ENCODE data around the gene ACOX1. TPM values are rescaled to one million over a fixed set of nuclear protein-coding genes. Genes with fewer than 3 reads are reported as not detected.

ACOX1 gene
- total and polyA plus RNA-seq, 2 of the 13 experiments (the other 11 are each of a cell fraction or from before 2014, with no cell fraction given) = 86.4 to 120 TPM

DNA sequence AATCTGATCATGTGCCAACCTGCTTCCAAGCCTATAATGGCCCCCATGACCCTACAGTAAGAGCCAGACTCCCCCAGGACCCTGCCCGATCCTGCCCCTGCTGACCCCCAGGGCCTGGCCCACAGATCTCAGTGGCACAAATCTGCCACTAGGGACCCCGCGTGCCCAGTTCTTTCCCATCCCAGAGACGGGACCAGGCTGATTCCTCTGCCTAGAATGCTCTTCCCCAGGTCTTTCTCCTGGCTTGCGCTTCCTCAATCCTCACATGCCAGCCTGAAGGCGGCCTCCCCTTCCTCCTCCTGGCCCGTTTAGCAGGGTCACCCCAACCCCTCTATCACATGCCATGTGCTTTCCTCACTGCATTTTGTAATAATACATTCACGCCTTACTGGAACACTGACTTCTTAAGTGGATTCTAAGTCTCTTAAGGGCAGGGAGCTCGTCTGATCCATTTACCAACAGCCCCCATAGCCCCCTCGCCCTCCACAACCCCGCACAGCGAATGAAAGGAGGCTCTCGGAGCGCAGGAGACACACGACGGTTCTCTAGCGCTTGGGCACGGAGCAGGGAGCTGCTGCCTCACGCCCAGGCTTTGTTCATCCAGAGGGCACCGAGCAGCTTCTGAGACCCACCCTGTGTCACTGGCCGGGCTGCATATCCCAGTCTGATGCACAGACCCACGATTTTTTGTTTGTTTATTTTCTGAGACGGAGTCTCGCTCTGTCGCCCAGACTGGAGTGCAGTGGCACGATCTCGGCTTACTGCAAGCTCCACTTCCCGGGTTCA is 83.4 kb downstream of the ACOX1 start:
- WGBS (ENCODE audit: low lambda C conversion rate) = 20% methylated on average over 28 of the region's 28 CpGs
- peak; percentile 32 for ATAC-seq
- H3K79me2 ChIP-seq (ENCODE audit: insufficient read depth, low read length) = peaks cover 10% of the 10 kb centered on the region
- peak overlapping the region; percentile 91 for H3K4me2 ChIP-seq (ENCODE audit: low read depth, low read length)
- no peaks in the 10 kb centered on the region for H4K20me1 ChIP-seq (ENCODE audit: insufficient read depth, low read length)
- in situ Hi-C loops (cut with HindIII; ENCODE audit: extremely low pct_ligation_motif_present, low pct_unique_long_range_greater_than_20kb) = no loop called here
- H3K4me1 ChIP-seq (ENCODE audit: insufficient read depth, low read length) = peaks cover 56% of the 10 kb centered on the region
- intact Hi-C loops (cut with micrococcal nuclease; ENCODE audit: unreplicated experiment) = no loop called here
- no peaks in the 10 kb centered on the region for H3K9me3 ChIP-seq (ENCODE audit: low read length)
- peak; percentile 63 for FAIRE-seq
- no peaks in the 10 kb centered on the region for H3K27me3 ChIP-seq (ENCODE audit: control insufficient read depth in 1 of 2, insufficient read depth in 2 of 2, low read length in 2 of 2)
- CTCF ChIA-PET (ENCODE audit: low intra/inter-chr PET ratio, low total read pairs) = interaction anchor here (0.8 to 1.8 kb wide), 2 partner anchors 19 to 110 kb away, joined by 3 to 5 read pairs; no protein-coding TSS in a partner anchor
- POLR2A ChIA-PET = interaction anchor here (1.1 to 12.9 kb wide), 13 partner anchors 10 to 363 kb away, joined by 3 to 423 read pairs (median 12); partner anchors contain the start of genes ACOX1, MRPL38, TRIM47 and WBP2
- H3K36me3 ChIP-seq (replicated peaks in 1 of 2; ENCODE audit: control insufficient read depth in 1 of 2, insufficient read depth in 2 of 2, low read length in 2 of 2) = peaks cover 14 to 29% of the 10 kb centered on the region in 2 experiments
- peak overlapping the region; percentile 68 to 83 (median 75) for H3K4me3 ChIP-seq (replicated peaks in 1 of 3; ENCODE audit: insufficient read depth in 1 of 3, low read depth in 2 of 3, low read length in 3 of 3)
- no peak overlapping the region for H2AFZ ChIP-seq (ENCODE audit: low read length)
- peak; percentile 58 for DNase-seq (ENCODE audit: low spot score)
- BruUV-seq (replicated peaks) = TSS peak; percentile 42
- peak overlapping the region; percentile 79 for H3K27ac ChIP-seq (ENCODE audit: extremely low read length, insufficient read depth, low read length)
- peak overlapping the region; percentile 84 for H3K9ac ChIP-seq (ENCODE audit: insufficient read depth, low read depth, low read length)
- TF ChIP-seq MEF2D (CRISPR knock-in tag; IDR thresholded peaks at IDR 0.05) = peak; percentile 60
- peak; percentile 34; the same call in 1 of the 2 replicates for TF ChIP-seq KDM5B (CRISPR knock-in tag; IDR thresholded peaks at IDR 0.05; ENCODE audit: borderline replicate concordance)
- 0 out of 2 replicates have a peak, but pooled peaks have one; percentile 67 for TF ChIP-seq ZMYM2 (CRISPR knock-in tag; IDR thresholded peaks at IDR 0.05)
- peak; percentile 10; the same call in 1 of the 2 replicates for TF ChIP-seq BRCA1 (CRISPR knock-in tag; IDR thresholded peaks at IDR 0.05)
- TF ChIP-seq ZNF441 (CRISPR knock-in tag; IDR thresholded peaks at IDR 0.05; ENCODE audit: borderline replicate concordance) = peak; percentile 99
- TF ChIP-seq NR2F1 (CRISPR knock-in tag; IDR thresholded peaks at IDR 0.05) = 0 out of 4 replicates have a peak, but pooled peaks of 1 of the 2 experiments have one; percentile 14
- TF ChIP-seq PITX1 (CRISPR knock-in tag; IDR thresholded peaks at IDR 0.05) = peak; percentile 47; the same call in 1 of the 2 replicates
- peak; percentile 19; the same call in 1 of the 2 replicates for TF ChIP-seq MYPOP (CRISPR knock-in tag; IDR thresholded peaks at IDR 0.05)
- TF ChIP-seq MLLT10 (CRISPR knock-in tag; IDR thresholded peaks at IDR 0.05) = no peak
- peak; percentile 59; the same call in 1 of the 2 replicates for TF ChIP-seq ZIK1 (CRISPR knock-in tag; IDR thresholded peaks at IDR 0.05; ENCODE audit: borderline replicate concordance, low read depth)
- peak; percentile 61; the same call in 1 of the 2 replicates for TF ChIP-seq ZNF446 (CRISPR knock-in tag; IDR thresholded peaks at IDR 0.05)
- peak; percentile 60; the same call in 1 of the 2 replicates for TF ChIP-seq ZBTB7B (CRISPR knock-in tag; IDR thresholded peaks at IDR 0.05)
- TF ChIP-seq FOXC1 (CRISPR knock-in tag; IDR thresholded peaks at IDR 0.05; ENCODE audit: borderline replicate concordance) = no peak
- TF ChIP-seq, protein P1, sequence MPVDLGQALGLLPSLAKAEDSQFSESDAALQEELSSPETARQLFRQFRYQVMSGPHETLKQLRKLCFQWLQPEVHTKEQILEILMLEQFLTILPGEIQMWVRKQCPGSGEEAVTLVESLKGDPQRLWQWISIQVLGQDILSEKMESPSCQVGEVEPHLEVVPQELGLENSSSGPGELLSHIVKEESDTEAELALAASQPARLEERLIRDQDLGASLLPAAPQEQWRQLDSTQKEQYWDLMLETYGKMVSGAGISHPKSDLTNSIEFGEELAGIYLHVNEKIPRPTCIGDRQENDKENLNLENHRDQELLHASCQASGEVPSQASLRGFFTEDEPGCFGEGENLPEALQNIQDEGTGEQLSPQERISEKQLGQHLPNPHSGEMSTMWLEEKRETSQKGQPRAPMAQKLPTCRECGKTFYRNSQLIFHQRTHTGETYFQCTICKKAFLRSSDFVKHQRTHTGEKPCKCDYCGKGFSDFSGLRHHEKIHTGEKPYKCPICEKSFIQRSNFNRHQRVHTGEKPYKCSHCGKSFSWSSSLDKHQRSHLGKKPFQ (CRISPR knock-in tag; IDR thresholded peaks at IDR 0.05; ENCODE audit: insufficient replicate concordance) = peak; percentile 2
- no peak for TF ChIP-seq ZMYM4 (CRISPR knock-in tag; IDR thresholded peaks at IDR 0.05)
- TF ChIP-seq CHD2 (IDR thresholded peaks at IDR 0.05; ENCODE audit: low read depth, low read length) = no peak
- TF ChIP-seq ZSCAN22 (CRISPR knock-in tag; IDR thresholded peaks at IDR 0.05) = peak; percentile 34; the same call in 1 of the 2 replicates
- TF ChIP-seq KLF12 (CRISPR knock-in tag; IDR thresholded peaks at IDR 0.05; ENCODE audit: borderline replicate concordance) = no peak
- no peak for TF ChIP-seq GRHL1 (CRISPR knock-in tag; conservative IDR thresholded peaks at IDR 0.05)
- no peak for TF ChIP-seq TEAD2 (CRISPR knock-in tag; IDR thresholded peaks at IDR 0.05)
